ENCODE results near the gene TCEA2. TPM values are rescaled to one million over a fixed set of nuclear protein-coding genes. Genes with fewer than 3 reads are reported as not detected.
"Not testable (repeated sequence)": the region's sequence is repeated elsewhere in the genome, so short reads cannot be mapped to it uniquely, and the experiment has no call there.

The TCEA2 gene
- total RNA-seq, 1 experiment from 2014 or later: 48.3 TPM

GRCh38 chr20:64116016-64116415, 53.0 kb downstream of the TCEA2 start:
- H3K9me3 Mint-ChIP-seq (ENCODE audit: unreplicated experiment): no peaks in the 10 kb centered on the region
- no peaks in the 10 kb centered on the region for H3K27me3 ChIP-seq (replicated peaks; ENCODE audit: control insufficient read depth, insufficient read depth, low read length)
- H3K36me3 ChIP-seq (ENCODE audit: control insufficient read depth, insufficient read depth, low read length): no peaks in the 10 kb centered on the region
- no peak for TF ChIP-seq CTCF (IDR thresholded peaks at IDR 0.05; ENCODE audit: insufficient read depth in 1 of 2, low read depth in 1 of 2, low read length in 1 of 2, severe bottlenecking in 1 of 2, unreplicated experiment in 1 of 2)
- DNase-seq: peak in 1 of 2 experiments; percentile 3
- H3K4me1 Mint-ChIP-seq (ENCODE audit: low read depth, unreplicated experiment): no peaks in the 10 kb centered on the region
- POLR2A ChIA-PET: interaction anchor here (0.6 kb wide), 1 partner anchor 37 kb away, joined by 3 read pairs; the partner anchor contains the start of gene RGS19
- H3K27ac Mint-ChIP-seq (ENCODE audit: unreplicated experiment): no peak overlapping the region
- no peaks in the 10 kb centered on the region for H3K4me1 ChIP-seq
- H3K27me3 Mint-ChIP-seq (ENCODE audit: insufficient read depth, unreplicated experiment): peaks cover 4% of the 10 kb centered on the region
- H3K9me3 ChIP-seq: no peaks in the 10 kb centered on the region
- H3K4me3 ChIP-seq (ENCODE audit: low read depth, low read length): no peak overlapping the region
- BruUV-seq (replicated peaks): no TSS peak
- H3K36me3 Mint-ChIP-seq (ENCODE audit: insufficient read depth, unreplicated experiment): peaks cover 7% of the 10 kb centered on the region
- CTCF ChIA-PET: interaction anchor here (2.2 to 2.7 kb wide), 2 partner anchors 14 to 33 kb away, joined by 11 to 15 read pairs; partner anchors contain the start of gene LKAAEAR1
- H3K4me3 Mint-ChIP-seq (ENCODE audit: unreplicated experiment): no peak overlapping the region
- intact Hi-C loops (cut with micrococcal nuclease; ENCODE audit: unreplicated experiment): no loop called here

GRCh38 chr20:64116541-64117431, 53.8 kb downstream of the TCEA2 start:
- ChIA-PET POLR2A (no interaction called here), CTCF (interaction anchor here (0.5 to 2.7 kb wide), 6 partner anchors 15 to 1869 kb away, joined by 3 to 15 read pairs (median 6); partner anchors contain the start of gene LKAAEAR1)
- TF ChIP-seq CTCF (IDR thresholded peaks at IDR 0.05; ENCODE audit: insufficient read depth in 1 of 2, low read depth in 1 of 2, low read length in 1 of 2, severe bottlenecking in 1 of 2, unreplicated experiment in 1 of 2): no peak
- Histone ChIP-seq H3K4me3 (ENCODE audit: low read depth, low read length) (no peak overlapping the region), H3K36me3 (ENCODE audit: control insufficient read depth, insufficient read depth, low read length) (no peaks in the 10 kb centered on the region), H3K4me1 (no peaks in the 10 kb centered on the region), H3K9me3 (no peaks in the 10 kb centered on the region), H3K27me3 (replicated peaks; ENCODE audit: control insufficient read depth, insufficient read depth, low read length) (no peaks in the 10 kb centered on the region)
- Mint-ChIP-seq H3K9me3 (ENCODE audit: unreplicated experiment) (no peaks in the 10 kb centered on the region), H3K36me3 (ENCODE audit: insufficient read depth, unreplicated experiment) (peaks cover 7% of the 10 kb centered on the region), H3K27me3 (ENCODE audit: insufficient read depth, unreplicated experiment) (peaks cover 9% of the 10 kb centered on the region), H3K4me1 (ENCODE audit: low read depth, unreplicated experiment) (no peaks in the 10 kb centered on the region), H3K4me3 (ENCODE audit: unreplicated experiment) (no peak overlapping the region), H3K27ac (ENCODE audit: unreplicated experiment) (no peak overlapping the region)
- BruUV-seq (replicated peaks): no TSS peak
- peak; percentile 10 to 56 for DNase-seq
- intact Hi-C loops (cut with micrococcal nuclease; ENCODE audit: unreplicated experiment): no loop called here

- H3K4me3 ChIP-seq (ENCODE audit: low read depth, low read length); H3K4me1 Mint-ChIP-seq (ENCODE audit: low read depth, unreplicated experiment); BruUV-seq (replicated peaks); H3K4me3 Mint-ChIP-seq (ENCODE audit: unreplicated experiment); POLR2A ChIA-PET; H3K36me3 ChIP-seq (ENCODE audit: control insufficient read depth, insufficient read depth, low read length); H3K9me3 Mint-ChIP-seq (ENCODE audit: unreplicated experiment); H3K27ac Mint-ChIP-seq (ENCODE audit: unreplicated experiment); intact Hi-C loops (cut with micrococcal nuclease; ENCODE audit: unreplicated experiment); H3K36me3 Mint-ChIP-seq (ENCODE audit: insufficient read depth, unreplicated experiment); H3K4me1 ChIP-seq; H3K27me3 ChIP-seq (replicated peaks; ENCODE audit: control insufficient read depth, insufficient read depth, low read length); H3K9me3 ChIP-seq: not testable (repeated sequence)
- DNase-seq: peak in 1 of 2 experiments; percentile 26
- H3K27me3 Mint-ChIP-seq (ENCODE audit: insufficient read depth, unreplicated experiment): peaks cover 13% of the 10 kb centered on the region
- CTCF ChIA-PET: interaction anchor here (0.6 to 2.7 kb wide), 3 partner anchors 24 to 47 kb away, joined by 3 to 11 read pairs (median 6); partner anchors contain the start of gene LKAAEAR1
Measured at GRCh38 chr20:64117432-64117777, 54.4 kb downstream of the TCEA2 start.
